Measurements from ENCODE around the gene CLEC2L. TPM values are rescaled to one million over a fixed set of nuclear protein-coding genes. Genes with fewer than 3 reads are reported as not detected.

The CLEC2L gene
- total RNA-seq, 1 experiment from 2014 or later, result not detected

- Mint-ChIP-seq H3K9me3 (ENCODE audit: low read depth, unreplicated experiment) (peaks cover 5% of the 10 kb centered on the region), H3K27ac (ENCODE audit: unreplicated experiment) (no peak overlapping the region), H3K4me1 (ENCODE audit: low read depth, unreplicated experiment) (no peaks in the 10 kb centered on the region), H3K4me3 (ENCODE audit: low read depth, unreplicated experiment) (no peak overlapping the region), H3K36me3 (ENCODE audit: insufficient read depth, unreplicated experiment) (no peaks in the 10 kb centered on the region), H3K27me3 (ENCODE audit: unreplicated experiment) (peaks cover 75% of the 10 kb centered on the region)
- TF ChIP-seq, protein P1, sequence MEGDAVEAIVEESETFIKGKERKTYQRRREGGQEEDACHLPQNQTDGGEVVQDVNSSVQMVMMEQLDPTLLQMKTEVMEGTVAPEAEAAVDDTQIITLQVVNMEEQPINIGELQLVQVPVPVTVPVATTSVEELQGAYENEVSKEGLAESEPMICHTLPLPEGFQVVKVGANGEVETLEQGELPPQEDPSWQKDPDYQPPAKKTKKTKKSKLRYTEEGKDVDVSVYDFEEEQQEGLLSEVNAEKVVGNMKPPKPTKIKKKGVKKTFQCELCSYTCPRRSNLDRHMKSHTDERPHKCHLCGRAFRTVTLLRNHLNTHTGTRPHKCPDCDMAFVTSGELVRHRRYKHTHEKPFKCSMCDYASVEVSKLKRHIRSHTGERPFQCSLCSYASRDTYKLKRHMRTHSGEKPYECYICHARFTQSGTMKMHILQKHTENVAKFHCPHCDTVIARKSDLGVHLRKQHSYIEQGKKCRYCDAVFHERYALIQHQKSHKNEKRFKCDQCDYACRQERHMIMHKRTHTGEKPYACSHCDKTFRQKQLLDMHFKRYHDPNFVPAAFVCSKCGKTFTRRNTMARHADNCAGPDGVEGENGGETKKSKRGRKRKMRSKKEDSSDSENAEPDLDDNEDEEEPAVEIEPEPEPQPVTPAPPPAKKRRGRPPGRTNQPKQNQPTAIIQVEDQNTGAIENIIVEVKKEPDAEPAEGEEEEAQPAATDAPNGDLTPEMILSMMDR (IDR thresholded peaks at IDR 0.05; ENCODE audit: unreplicated experiment), result no peak
- no TSS peak for BruUV-seq (replicated peaks)
- CTCF ChIA-PET, result no interaction called here
- no peak for DNase-seq
- intact Hi-C loops (cut with micrococcal nuclease; ENCODE audit: unreplicated experiment), result no loop called here
Measured at GRCh38 chr7:139526578-139527544, 3.4 kb downstream of the CLEC2L start.

- Mint-ChIP-seq H3K9me3 (ENCODE audit: low read depth, unreplicated experiment) (peaks cover 5% of the 10 kb centered on the region), H3K36me3 (ENCODE audit: insufficient read depth, unreplicated experiment) (no peaks in the 10 kb centered on the region), H3K4me1 (ENCODE audit: low read depth, unreplicated experiment) (no peaks in the 10 kb centered on the region), H3K4me3 (ENCODE audit: low read depth, unreplicated experiment) (no peak overlapping the region), H3K27me3 (ENCODE audit: unreplicated experiment) (peaks cover 82% of the 10 kb centered on the region), H3K27ac (ENCODE audit: unreplicated experiment) (no peak overlapping the region)
- TF ChIP-seq, protein P1 (IDR thresholded peaks at IDR 0.05; ENCODE audit: unreplicated experiment), result no peak
- no TSS peak for BruUV-seq (replicated peaks)
- intact Hi-C loops (cut with micrococcal nuclease; ENCODE audit: unreplicated experiment), result no loop called here
- no peak for DNase-seq
- CTCF ChIA-PET, result no interaction called here
Measured at GRCh38 chr7:139531094-139531493, 7.6 kb downstream of the CLEC2L start.

DNA sequence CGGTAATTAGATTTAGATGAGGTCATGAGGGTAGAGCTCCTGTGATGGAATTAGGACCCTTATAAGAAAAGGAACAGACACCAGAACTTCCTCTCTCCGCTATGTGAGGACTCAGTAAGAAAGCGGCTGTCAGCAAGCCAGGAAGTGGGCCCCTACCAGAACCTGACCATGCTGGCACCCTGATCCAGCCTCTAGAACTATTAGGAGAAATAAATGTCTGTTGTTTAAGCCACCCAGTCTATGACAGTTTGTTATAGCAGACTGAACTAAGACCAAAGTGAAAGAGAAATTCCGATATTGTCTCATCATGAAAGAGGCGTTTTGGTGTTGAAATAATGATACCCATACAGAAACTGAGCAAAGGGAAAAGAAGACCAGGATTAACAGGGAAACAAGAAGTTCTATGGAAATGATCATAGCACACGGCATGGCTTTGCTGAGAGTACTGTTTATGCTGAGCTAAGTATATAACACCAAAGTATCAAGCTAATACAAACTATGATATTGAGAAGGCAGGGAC lies 9.2 kb downstream of the CLEC2L start:
- peaks cover 93% of the 10 kb centered on the region for H3K27me3 Mint-ChIP-seq (ENCODE audit: unreplicated experiment)
- no peak overlapping the region for H3K4me3 Mint-ChIP-seq (ENCODE audit: low read depth, unreplicated experiment)
- intact Hi-C loops (cut with micrococcal nuclease; ENCODE audit: unreplicated experiment), result no loop called here
- H3K4me1 Mint-ChIP-seq (ENCODE audit: low read depth, unreplicated experiment), result no peaks in the 10 kb centered on the region
- CTCF ChIA-PET, result interaction anchor here (0.6 kb wide), 1 partner anchor 1463 kb away, joined by 3 read pairs; no protein-coding TSS in a partner anchor
- no TSS peak for BruUV-seq (replicated peaks)
- no peak for DNase-seq
- TF ChIP-seq, protein P1 (IDR thresholded peaks at IDR 0.05; ENCODE audit: unreplicated experiment), result no peak
- no peaks in the 10 kb centered on the region for H3K36me3 Mint-ChIP-seq (ENCODE audit: insufficient read depth, unreplicated experiment)
- peaks cover 5% of the 10 kb centered on the region for H3K9me3 Mint-ChIP-seq (ENCODE audit: low read depth, unreplicated experiment)
- H3K27ac Mint-ChIP-seq (ENCODE audit: unreplicated experiment), result no peak overlapping the region

DNA sequence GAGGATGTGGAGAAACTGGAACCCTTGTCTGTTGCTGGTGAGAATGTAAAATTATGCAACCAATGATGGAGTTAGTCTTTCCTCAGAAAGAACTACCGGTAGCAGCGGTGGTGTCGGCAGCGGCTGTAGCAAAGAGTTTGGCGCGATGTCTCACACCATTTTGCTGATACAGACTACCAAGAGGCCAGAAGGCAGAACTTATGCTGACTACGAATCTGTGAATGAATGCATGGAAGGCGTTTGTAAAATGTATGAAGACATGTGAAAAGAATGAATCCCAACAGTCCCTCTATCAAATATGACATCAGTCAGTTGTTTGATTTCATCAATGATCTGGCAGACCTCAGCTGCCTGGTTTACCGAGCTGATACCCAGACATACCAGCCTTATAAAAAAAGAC lies 10.6 kb downstream of the CLEC2L start:
- intact Hi-C loops (cut with micrococcal nuclease; ENCODE audit: unreplicated experiment), result no loop called here
- TF ChIP-seq, protein P1 (IDR thresholded peaks at IDR 0.05; ENCODE audit: unreplicated experiment), result no peak
- DNase-seq, result no peak
- H3K36me3 Mint-ChIP-seq (ENCODE audit: insufficient read depth, unreplicated experiment), result no peaks in the 10 kb centered on the region
- CTCF ChIA-PET, result no interaction called here
- H3K9me3 Mint-ChIP-seq (ENCODE audit: low read depth, unreplicated experiment), result no peaks in the 10 kb centered on the region
- BruUV-seq (replicated peaks), result no TSS peak
- H3K4me3 Mint-ChIP-seq (ENCODE audit: low read depth, unreplicated experiment), result no peak overlapping the region
- no peaks in the 10 kb centered on the region for H3K4me1 Mint-ChIP-seq (ENCODE audit: low read depth, unreplicated experiment)
- H3K27ac Mint-ChIP-seq (ENCODE audit: unreplicated experiment), result no peak overlapping the region
- H3K27me3 Mint-ChIP-seq (ENCODE audit: unreplicated experiment), result peaks cover 84% of the 10 kb centered on the region

All from Calu3 (cell line).